SHP77 (cell line): Measurements from ENCODE around the gene LYRM2.

Experiments
- DNase-seq, 2 experiments: peaks; one replicate each; lab custom pipeline; 2025; lab: John Stamatoyannopoulos, UW

Gene LYRM2

GRCh38 chr6:89638320-89639195 is at the start of gene LYRM2:
Gene LYRM2, minus strand, starts transcription at chr6:89638747. Its CDS starts 31 bp downstream, at chr6:89638716.
- peak; percentile 86 to 90 for DNase-seq

- DNase-seq = no peak
These were observed 49.8 kb upstream of the LYRM2 start for GRCh38 chr6:89688328-89688727.

GRCh38 chr6:89685311-89685710 is 46.8 kb upstream of the LYRM2 start:
- no peak for DNase-seq

GRCh38 chr6:89682991-89683390 is 44.4 kb upstream of the LYRM2 start:
- no peak for DNase-seq

GRCh38 chr6:89681983-89682564 is 43.5 kb upstream of the LYRM2 start:
- DNase-seq = no peak

GRCh38 chr6:89680551-89680950 is 42.0 kb upstream of the LYRM2 start:
- no peak for DNase-seq

GRCh38 chr6:89680150-89680549 is 41.6 kb upstream of the LYRM2 start:
- DNase-seq = no peak

- DNase-seq = no peak
These were observed 40.9 kb upstream of the LYRM2 start for GRCh38 chr6:89679215-89680120.

- DNase-seq = no peak
These were observed 40.0 kb upstream of the LYRM2 start for GRCh38 chr6:89678531-89678930.

- no peak for DNase-seq
These were observed 37.6 kb upstream of the LYRM2 start for GRCh38 chr6:89675949-89676748.

GRCh38 chr6:89670935-89671565 is 32.5 kb upstream of the LYRM2 start:
- no peak for DNase-seq

- DNase-seq = no peak
These were observed 30.5 kb upstream of the LYRM2 start for GRCh38 chr6:89669002-89669401.

- no peak for DNase-seq
These were observed 29.5 kb upstream of the LYRM2 start for GRCh38 chr6:89667872-89668556.

- DNase-seq = no peak
These were observed 24.2 kb upstream of the LYRM2 start for GRCh38 chr6:89662659-89663223.

GRCh38 chr6:89661559-89661958 is 23.0 kb upstream of the LYRM2 start:
- DNase-seq = no peak

- no peak for DNase-seq
These were observed 22.4 kb upstream of the LYRM2 start for GRCh38 chr6:89660981-89661380.

- DNase-seq = no peak
These were observed 19.1 kb upstream of the LYRM2 start for GRCh38 chr6:89657445-89658158.

GRCh38 chr6:89655122-89655521 is 16.6 kb upstream of the LYRM2 start:
- DNase-seq = no peak

- DNase-seq = no peak
These were observed 12.0 kb upstream of the LYRM2 start for GRCh38 chr6:89650579-89650978.

GRCh38 chr6:89649682-89650081 is 11.1 kb upstream of the LYRM2 start:
- DNase-seq = no peak
